IMR-90 (cell line): ENCODE data around the gene VPS4B. TPM values are rescaled to one million over a fixed set of nuclear protein-coding genes. Genes with fewer than 3 reads are reported as not detected.

ENCODE experiments used
- ATAC-seq: fragments of 200-7000 bp; cut with Tn5 transposase; 2 replicates; pipeline ENCODE4 v1.9.1; 2020; ENCODE audit warnings: low read depth, mild to moderate bottlenecking, moderate library complexity
- BruUV-seq: library from RNA; stranded (reverse); fragments of 400-500 nt; replicated peaks from 2 replicates; lab custom pipeline; 2021; lab: Mats Ljungman, UMichigan
- CTCF ChIA-PET: fragments of 300-600 bp; formaldehyde crosslinking; extraction: SDS; loops from one replicate; lab custom pipeline; 2021; ENCODE audit warnings: antibody characterized with exemption; lab: Yijun Ruan, JAX
- POLR2A ChIA-PET: fragments of 300-600 bp; sonication (Branson Sonifier 250); formaldehyde crosslinking; loops from one replicate; lab custom pipeline; 2022; ENCODE audit warnings: antibody characterized with exemption; ENCODE audit not compliant: unreplicated experiment; lab: Charles Lee
- DNase-seq: peaks from one replicate; pipeline ENCODE4 v3.0.0; 2013
- H2AFZ ChIP-seq: replicated peaks from 2 replicates; pipeline ENCODE3; 2013; ENCODE audit warnings: low read length, mild to moderate bottlenecking; ENCODE audit not compliant: poor library complexity
- H2AK5ac ChIP-seq: 2 replicates; pipeline ENCODE4 v1.6.1; 2013; ENCODE audit warnings: low read depth, low read length, inconsistent platforms
- H2AK9ac ChIP-seq: replicated peaks from 2 replicates; pipeline ENCODE3; 2013; ENCODE audit warnings: mild to moderate bottlenecking, low read depth, low read length, moderate library complexity; ENCODE audit not compliant: poor library complexity
- H2BK120ac ChIP-seq: 2 replicates; pipeline ENCODE4 v1.6.1; 2013; ENCODE audit warnings: low read depth, low read length, inconsistent platforms
- H2BK15ac ChIP-seq: 3 replicates; pipeline ENCODE4 v1.6.1; 2013; ENCODE audit warnings: low read depth, low read length, inconsistent platforms
- H2BK20ac ChIP-seq: 2 replicates; pipeline ENCODE4 v1.6.1; 2013; ENCODE audit warnings: low read depth, mild to moderate bottlenecking, inconsistent platforms, low read length, moderate library complexity
- H2BK5ac ChIP-seq: 2 replicates; pipeline ENCODE4 v1.6.1; 2013; ENCODE audit warnings: mild to moderate bottlenecking, low read depth, low read length, inconsistent platforms; ENCODE audit not compliant: poor library complexity, severe bottlenecking
- H3K14ac ChIP-seq: replicated peaks from 2 replicates; pipeline ENCODE4 v1.6.1; 2013; ENCODE audit warnings: low read depth, low read length, inconsistent platforms
- H3K18ac ChIP-seq: 2 replicates; pipeline ENCODE4 v1.6.1; 2013; ENCODE audit warnings: low read depth, low read length, control low read depth
- H3K23ac ChIP-seq: 2 replicates; pipeline ENCODE4 v1.6.1; 2013; ENCODE audit warnings: low read depth, low read length, inconsistent platforms
- H3K27ac ChIP-seq: 2 replicates; pipeline ENCODE4 v1.5.1; 2013; ENCODE audit warnings: mild to moderate bottlenecking, control low read depth, low read length; ENCODE audit not compliant: insufficient read depth
- H3K27me3 ChIP-seq: 2 replicates; pipeline ENCODE4 v1.6.1; 2013; ENCODE audit warnings: low read length; ENCODE audit not compliant: control insufficient read depth, insufficient read depth
- H3K36me3 ChIP-seq: 2 replicates; pipeline ENCODE4 v1.6.1; 2013; ENCODE audit warnings: low read length, mixed read lengths; ENCODE audit not compliant: control insufficient read depth, insufficient read depth
- H3K4ac ChIP-seq: 2 replicates; pipeline ENCODE4 v1.6.1; 2013; ENCODE audit warnings: low read depth, low read length, inconsistent platforms
- H3K4me1 ChIP-seq: 2 replicates; pipeline ENCODE4 v1.6.1; 2013; ENCODE audit warnings: low read length, mixed read lengths; ENCODE audit not compliant: control insufficient read depth, insufficient read depth
- H3K4me2 ChIP-seq: 2 replicates; pipeline ENCODE4 v1.6.1; 2013; ENCODE audit warnings: low read depth, mild to moderate bottlenecking, control low read depth, low read length, moderate library complexity
- H3K4me3 ChIP-seq: 2 replicates; pipeline ENCODE4 v1.5.1; 2013; ENCODE audit warnings: low read depth, mild to moderate bottlenecking, control low read depth, low read length, moderate library complexity; ENCODE audit not compliant: insufficient read depth
- H3K56ac ChIP-seq: 2 replicates; pipeline ENCODE4 v1.6.1; 2013; ENCODE audit warnings: low read length, inconsistent platforms; ENCODE audit not compliant: insufficient read depth; ENCODE audit errors: extremely low read depth
- H3K79me1 ChIP-seq, 2 experiments: 2 replicates each; pipeline ENCODE4 v1.6.1; 2013; ENCODE audit warnings: low read length in 2 of 2, inconsistent platforms in 1 of 2, low read depth in 1 of 2
- H3K9ac ChIP-seq: 2 replicates; pipeline ENCODE4 v1.6.1; 2013; ENCODE audit warnings: low read depth, low read length, control low read depth
- H3K9me1 ChIP-seq: 2 replicates; pipeline ENCODE4 v1.6.1; 2013; ENCODE audit warnings: low read length, inconsistent platforms; ENCODE audit not compliant: insufficient read depth
- H3K9me3 ChIP-seq: 2 replicates; pipeline ENCODE4 v1.6.1; 2013; ENCODE audit warnings: low read length; ENCODE audit not compliant: control insufficient read depth, insufficient read depth
- H4K20me1 ChIP-seq: 2 replicates; pipeline ENCODE4 v1.6.1; 2013; ENCODE audit warnings: low read length, inconsistent platforms; ENCODE audit not compliant: insufficient read depth
- H4K5ac ChIP-seq: 2 replicates; pipeline ENCODE4 v1.6.1; 2013; ENCODE audit warnings: mild to moderate bottlenecking, low read depth, low read length, control low read depth
- H4K8ac ChIP-seq, 2 experiments: 2 replicates each; pipeline ENCODE4 v1.6.1; 2013; ENCODE audit warnings: low read depth in 2 of 2, low read length in 2 of 2, control low read depth in 1 of 2, inconsistent platforms in 1 of 2
- H4K91ac ChIP-seq: 2 replicates; pipeline ENCODE4 v1.6.1; 2013; ENCODE audit warnings: low read depth, low read length, inconsistent platforms; ENCODE audit not compliant: insufficient read depth
- CEBPB ChIP-seq: IDR thresholded peaks from 2 replicates; pipeline ENCODE4 v1.6.1; 2012; ENCODE audit warnings: low read depth, low read length, improper control_type of control experiment
- ELK1 ChIP-seq: fragments of 150-350 bp; IDR thresholded peaks from 2 replicates; pipeline ENCODE4 v1.6.1; 2016; ENCODE audit warnings: low read depth, mild to moderate bottlenecking, low read length, moderate library complexity, borderline replicate concordance
- MAFK ChIP-seq: IDR thresholded peaks from 2 replicates; pipeline ENCODE4 v1.6.1; 2012; ENCODE audit warnings: low read depth, low read length, improper control_type of control experiment
- MXI1 ChIP-seq: IDR thresholded peaks from 2 replicates; pipeline ENCODE4 v1.6.1; 2012; ENCODE audit warnings: low read depth, mild to moderate bottlenecking, low read length, moderate library complexity, borderline replicate concordance
- NFE2L2 ChIP-seq: fragments of 150-350 bp; IDR thresholded peaks from 2 replicates; pipeline ENCODE4 v1.6.1; 2016; ENCODE audit warnings: low read depth, mild to moderate bottlenecking, low read length
- WGBS, 2 experiments: methylation state at CpG; one replicate each; pipeline versions ENCODE4 v1.1.5 to v1.1.7; 2013; ENCODE audit warnings: missing lambda C conversion rate in 2 of 2; ENCODE audit not compliant: insufficient read length in 1 of 2; ENCODE audit errors: extremely low coverage in 2 of 2; 5-methylcytosine and 5-hydroxymethylcytosine counted together
- dilution Hi-C: fragments of 300-500 bp; cut with HindIII; formaldehyde crosslinking; loops from one replicate; pipeline ENCODE4 v1.14.3; 2018; ENCODE audit warnings: low sequenced_read_pairs; ENCODE audit not compliant: unreplicated experiment
- in situ Hi-C: fragments of 300-500 bp; cut with MboI; formaldehyde crosslinking; loops from 3 replicates; pipeline ENCODE4 v1.14.3; 2019; ENCODE audit warnings: low sequenced_read_pairs, inconsistent platforms, mixed read lengths
- intact Hi-C: fragments of 100-400 bp; cut with micrococcal nuclease; formaldehyde crosslinking; loops from 2 replicates; pipeline ENCODE4 v1.10.0; 2022
- polyA plus RNA-seq, 3 experiments: library from polyadenylated mRNA; depleted of rRNA; stranded (reverse); fragments of >200 nt; gene quantifications; 2 replicates each; pipeline ENCODE4 v1.2.3, GENCODE V29; 2012; ENCODE audit warnings: low replicate concordance in 1 of 3
- total RNA-seq: library from RNA; depleted of rRNA; stranded (reverse); fragments of >200 nt; gene quantifications from 2 replicates; pipeline ENCODE4 v1.2.3, GENCODE V29; 2012

The VPS4B gene
- total and polyA plus RNA-seq, 2 of the 4 experiments (the other 2 are of a cell fraction) = 16.2 to 31.5 TPM

- POLR2A ChIA-PET = no interaction called here
- no peaks in the 10 kb centered on the region for H3K9me3 ChIP-seq
- no TSS peak for BruUV-seq
- TF ChIP-seq CEBPB (no peak), ELK1 (no peak), NFE2L2 (no peak), MAFK (no peak), MXI1 (no peak)
- peaks cover 14 to 23% of the 10 kb centered on the region in 2 experiments; a peak in 2 of 4 replicates for H3K79me1 ChIP-seq
- H4K20me1 ChIP-seq = no peaks in the 10 kb centered on the region; the same call in 1 of the 2 replicates
- H4K5ac ChIP-seq = no peak overlapping the region
- peaks cover 47% of the 10 kb centered on the region for H3K36me3 ChIP-seq
- H3K23ac ChIP-seq = no peak overlapping the region
- H2AFZ ChIP-seq = no peak overlapping the region
- no peak overlapping the region for H3K14ac ChIP-seq
- ATAC-seq = no peak
- H3K4ac ChIP-seq = no peak overlapping the region
- H3K27ac ChIP-seq = no peak overlapping the region
- no peaks in the 10 kb centered on the region for H3K27me3 ChIP-seq
- H2BK20ac ChIP-seq = no peak overlapping the region
- H2AK9ac ChIP-seq = no peak overlapping the region
- H2BK5ac ChIP-seq = no peak overlapping the region
- in situ Hi-C loops (no loop called here), dilution Hi-C loops (no loop called here), intact Hi-C loops (no loop called here)
- no peak overlapping the region for H3K56ac ChIP-seq
- no peaks in the 10 kb centered on the region for H3K9me1 ChIP-seq
- no peak overlapping the region for H2AK5ac ChIP-seq
- no peak overlapping the region for H4K91ac ChIP-seq
- CTCF ChIA-PET = no interaction called here
- H4K8ac ChIP-seq = no peak overlapping the region
- no peak overlapping the region for H3K18ac ChIP-seq
- no peak overlapping the region for H2BK15ac ChIP-seq
- no peak overlapping the region for H3K9ac ChIP-seq
- H2BK120ac ChIP-seq = no peak overlapping the region
- H3K4me1 ChIP-seq = no peaks in the 10 kb centered on the region
- H3K4me2 ChIP-seq = no peak overlapping the region
- no peak for DNase-seq
- no peak overlapping the region for H3K4me3 ChIP-seq
- no CpG with 5 or more reads among the region's 2 CpGs for WGBS, 2 experiments
Measured at GRCh38 chr18:63344918-63345317, 77.4 kb downstream of the VPS4B start.
